ENCODE measurements around the gene MON2. TPM values are rescaled to one million over a fixed set of nuclear protein-coding genes. Genes with fewer than 3 reads are reported as not detected.

The MON2 gene
- total and polyA plus RNA-seq, 2 of the 13 experiments (the other 11 are each of a cell fraction or from before 2014, with no cell fraction given): 10.5 to 24.8 TPM

DNA sequence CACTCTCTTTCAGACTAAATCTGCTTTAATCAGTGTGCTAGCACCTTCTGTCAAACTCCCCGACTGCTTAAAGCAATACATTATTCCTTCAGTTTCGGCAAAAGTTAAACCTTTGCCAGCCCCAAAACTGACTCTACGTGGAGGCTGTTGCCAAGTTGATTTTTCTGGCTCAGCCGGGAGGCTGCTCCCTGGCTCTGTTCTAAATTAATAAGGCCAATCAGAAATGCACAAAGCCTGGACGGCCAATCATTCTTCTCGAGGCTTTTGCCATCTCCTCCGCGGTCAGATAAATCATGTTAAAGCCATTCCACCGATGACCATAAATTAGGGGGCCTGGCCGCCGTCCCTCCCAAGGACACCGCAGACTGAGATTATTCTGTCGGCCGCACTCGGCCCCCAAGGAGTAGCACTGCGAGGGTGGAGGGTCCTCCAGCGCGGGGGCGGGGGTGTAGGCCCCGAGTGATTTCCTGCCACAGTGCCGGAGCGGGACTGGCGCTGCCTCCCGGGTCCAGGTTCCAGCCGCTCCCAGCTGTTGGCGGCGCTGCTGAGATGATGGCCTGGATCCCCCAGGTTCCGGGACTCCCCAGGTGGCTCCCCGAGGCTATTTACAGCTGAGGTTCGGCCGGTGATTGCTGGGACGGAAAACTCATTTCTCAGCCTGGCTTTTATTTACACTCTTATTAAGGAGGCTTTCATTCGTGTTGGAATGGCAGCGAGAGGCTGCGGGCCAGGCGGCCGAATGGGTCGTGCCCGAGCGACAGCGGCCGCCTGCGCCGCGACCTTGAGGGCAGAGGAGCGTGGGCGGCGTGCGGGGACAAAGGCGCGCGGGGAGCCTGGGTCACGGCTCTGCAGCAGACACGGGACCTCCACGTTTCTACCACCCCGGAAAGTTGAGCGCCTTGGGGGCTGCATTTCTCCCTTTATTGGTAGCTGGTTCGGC lies 165.1 kb downstream of the MON2 start (continued):
- TF ChIP-seq, protein P1, sequence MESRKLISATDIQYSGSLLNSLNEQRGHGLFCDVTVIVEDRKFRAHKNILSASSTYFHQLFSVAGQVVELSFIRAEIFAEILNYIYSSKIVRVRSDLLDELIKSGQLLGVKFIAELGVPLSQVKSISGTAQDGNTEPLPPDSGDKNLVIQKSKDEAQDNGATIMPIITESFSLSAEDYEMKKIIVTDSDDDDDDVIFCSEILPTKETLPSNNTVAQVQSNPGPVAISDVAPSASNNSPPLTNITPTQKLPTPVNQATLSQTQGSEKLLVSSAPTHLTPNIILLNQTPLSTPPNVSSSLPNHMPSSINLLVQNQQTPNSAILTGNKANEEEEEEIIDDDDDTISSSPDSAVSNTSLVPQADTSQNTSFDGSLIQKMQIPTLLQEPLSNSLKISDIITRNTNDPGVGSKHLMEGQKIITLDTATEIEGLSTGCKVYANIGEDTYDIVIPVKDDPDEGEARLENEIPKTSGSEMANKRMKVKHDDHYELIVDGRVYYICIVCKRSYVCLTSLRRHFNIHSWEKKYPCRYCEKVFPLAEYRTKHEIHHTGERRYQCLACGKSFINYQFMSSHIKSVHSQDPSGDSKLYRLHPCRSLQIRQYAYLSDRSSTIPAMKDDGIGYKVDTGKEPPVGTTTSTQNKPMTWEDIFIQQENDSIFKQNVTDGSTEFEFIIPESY (CRISPR knock-in tag; IDR thresholded peaks at IDR 0.05): no peak
- TF ChIP-seq, protein P2, sequence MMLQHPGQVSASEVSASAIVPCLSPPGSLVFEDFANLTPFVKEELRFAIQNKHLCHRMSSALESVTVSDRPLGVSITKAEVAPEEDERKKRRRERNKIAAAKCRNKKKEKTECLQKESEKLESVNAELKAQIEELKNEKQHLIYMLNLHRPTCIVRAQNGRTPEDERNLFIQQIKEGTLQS (CRISPR knock-in tag; IDR thresholded peaks at IDR 0.05): no peak
- TF ChIP-seq, protein P3, sequence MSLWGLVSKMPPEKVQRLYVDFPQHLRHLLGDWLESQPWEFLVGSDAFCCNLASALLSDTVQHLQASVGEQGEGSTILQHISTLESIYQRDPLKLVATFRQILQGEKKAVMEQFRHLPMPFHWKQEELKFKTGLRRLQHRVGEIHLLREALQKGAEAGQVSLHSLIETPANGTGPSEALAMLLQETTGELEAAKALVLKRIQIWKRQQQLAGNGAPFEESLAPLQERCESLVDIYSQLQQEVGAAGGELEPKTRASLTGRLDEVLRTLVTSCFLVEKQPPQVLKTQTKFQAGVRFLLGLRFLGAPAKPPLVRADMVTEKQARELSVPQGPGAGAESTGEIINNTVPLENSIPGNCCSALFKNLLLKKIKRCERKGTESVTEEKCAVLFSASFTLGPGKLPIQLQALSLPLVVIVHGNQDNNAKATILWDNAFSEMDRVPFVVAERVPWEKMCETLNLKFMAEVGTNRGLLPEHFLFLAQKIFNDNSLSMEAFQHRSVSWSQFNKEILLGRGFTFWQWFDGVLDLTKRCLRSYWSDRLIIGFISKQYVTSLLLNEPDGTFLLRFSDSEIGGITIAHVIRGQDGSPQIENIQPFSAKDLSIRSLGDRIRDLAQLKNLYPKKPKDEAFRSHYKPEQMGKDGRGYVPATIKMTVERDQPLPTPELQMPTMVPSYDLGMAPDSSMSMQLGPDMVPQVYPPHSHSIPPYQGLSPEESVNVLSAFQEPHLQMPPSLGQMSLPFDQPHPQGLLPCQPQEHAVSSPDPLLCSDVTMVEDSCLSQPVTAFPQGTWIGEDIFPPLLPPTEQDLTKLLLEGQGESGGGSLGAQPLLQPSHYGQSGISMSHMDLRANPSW (CRISPR knock-in tag; IDR thresholded peaks at IDR 0.05; ENCODE audit: borderline replicate concordance): no peak
- TF ChIP-seq, protein P4, sequence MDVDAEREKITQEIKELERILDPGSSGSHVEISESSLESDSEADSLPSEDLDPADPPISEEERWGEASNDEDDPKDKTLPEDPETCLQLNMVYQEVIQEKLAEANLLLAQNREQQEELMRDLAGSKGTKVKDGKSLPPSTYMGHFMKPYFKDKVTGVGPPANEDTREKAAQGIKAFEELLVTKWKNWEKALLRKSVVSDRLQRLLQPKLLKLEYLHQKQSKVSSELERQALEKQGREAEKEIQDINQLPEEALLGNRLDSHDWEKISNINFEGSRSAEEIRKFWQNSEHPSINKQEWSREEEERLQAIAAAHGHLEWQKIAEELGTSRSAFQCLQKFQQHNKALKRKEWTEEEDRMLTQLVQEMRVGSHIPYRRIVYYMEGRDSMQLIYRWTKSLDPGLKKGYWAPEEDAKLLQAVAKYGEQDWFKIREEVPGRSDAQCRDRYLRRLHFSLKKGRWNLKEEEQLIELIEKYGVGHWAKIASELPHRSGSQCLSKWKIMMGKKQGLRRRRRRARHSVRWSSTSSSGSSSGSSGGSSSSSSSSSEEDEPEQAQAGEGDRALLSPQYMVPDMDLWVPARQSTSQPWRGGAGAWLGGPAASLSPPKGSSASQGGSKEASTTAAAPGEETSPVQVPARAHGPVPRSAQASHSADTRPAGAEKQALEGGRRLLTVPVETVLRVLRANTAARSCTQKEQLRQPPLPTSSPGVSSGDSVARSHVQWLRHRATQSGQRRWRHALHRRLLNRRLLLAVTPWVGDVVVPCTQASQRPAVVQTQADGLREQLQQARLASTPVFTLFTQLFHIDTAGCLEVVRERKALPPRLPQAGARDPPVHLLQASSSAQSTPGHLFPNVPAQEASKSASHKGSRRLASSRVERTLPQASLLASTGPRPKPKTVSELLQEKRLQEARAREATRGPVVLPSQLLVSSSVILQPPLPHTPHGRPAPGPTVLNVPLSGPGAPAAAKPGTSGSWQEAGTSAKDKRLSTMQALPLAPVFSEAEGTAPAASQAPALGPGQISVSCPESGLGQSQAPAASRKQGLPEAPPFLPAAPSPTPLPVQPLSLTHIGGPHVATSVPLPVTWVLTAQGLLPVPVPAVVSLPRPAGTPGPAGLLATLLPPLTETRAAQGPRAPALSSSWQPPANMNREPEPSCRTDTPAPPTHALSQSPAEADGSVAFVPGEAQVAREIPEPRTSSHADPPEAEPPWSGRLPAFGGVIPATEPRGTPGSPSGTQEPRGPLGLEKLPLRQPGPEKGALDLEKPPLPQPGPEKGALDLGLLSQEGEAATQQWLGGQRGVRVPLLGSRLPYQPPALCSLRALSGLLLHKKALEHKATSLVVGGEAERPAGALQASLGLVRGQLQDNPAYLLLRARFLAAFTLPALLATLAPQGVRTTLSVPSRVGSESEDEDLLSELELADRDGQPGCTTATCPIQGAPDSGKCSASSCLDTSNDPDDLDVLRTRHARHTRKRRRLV (CRISPR knock-in tag; IDR thresholded peaks at IDR 0.05): peak; percentile 35; the same call in 1 of the 2 replicates
- TF ChIP-seq HNF4A (CRISPR knock-in tag; IDR thresholded peaks at IDR 0.05) (peak; percentile 24; the same call in 1 of the 2 replicates), ZSCAN30 (CRISPR knock-in tag; IDR thresholded peaks at IDR 0.05) (no peak), SALL1 (CRISPR knock-in tag; IDR thresholded peaks at IDR 0.05) (peak; percentile 58; the same call in 1 of the 2 replicates), ZIK1 (CRISPR knock-in tag; IDR thresholded peaks at IDR 0.05; ENCODE audit: borderline replicate concordance, low read depth) (no peak; the same call in 1 of the 2 replicates), ZNF790 (CRISPR knock-in tag; IDR thresholded peaks at IDR 0.05; ENCODE audit: borderline replicate concordance) (peak; percentile 77; the same call in 1 of the 2 replicates), RXRA (CRISPR knock-in tag; IDR thresholded peaks at IDR 0.05) (no peak), ZNF776 (CRISPR knock-in tag; IDR thresholded peaks at IDR 0.05) (0 out of 2 replicates have a peak, but pooled peaks have one; percentile 74)
- TF ChIP-seq, protein P5, sequence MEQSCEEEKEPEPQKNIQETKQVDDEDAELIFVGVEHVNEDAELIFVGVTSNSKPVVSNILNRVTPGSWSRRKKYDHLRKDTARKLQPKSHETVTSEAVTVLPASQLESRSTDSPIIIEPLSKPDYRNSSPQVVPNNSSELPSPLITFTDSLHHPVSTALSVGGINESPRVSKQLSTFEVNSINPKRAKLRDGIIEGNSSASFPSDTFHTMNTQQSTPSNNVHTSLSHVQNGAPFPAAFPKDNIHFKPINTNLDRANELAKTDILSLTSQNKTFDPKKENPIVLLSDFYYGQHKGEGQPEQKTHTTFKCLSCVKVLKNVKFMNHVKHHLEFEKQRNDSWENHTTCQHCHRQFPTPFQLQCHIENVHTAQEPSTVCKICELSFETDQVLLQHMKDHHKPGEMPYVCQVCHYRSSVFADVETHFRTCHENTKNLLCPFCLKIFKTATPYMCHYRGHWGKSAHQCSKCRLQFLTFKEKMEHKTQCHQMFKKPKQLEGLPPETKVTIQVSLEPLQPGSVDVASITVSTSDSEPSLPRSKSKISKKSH (CRISPR knock-in tag; IDR thresholded peaks at IDR 0.05; ENCODE audit: borderline replicate concordance): no peak
- TF ChIP-seq, protein P6, sequence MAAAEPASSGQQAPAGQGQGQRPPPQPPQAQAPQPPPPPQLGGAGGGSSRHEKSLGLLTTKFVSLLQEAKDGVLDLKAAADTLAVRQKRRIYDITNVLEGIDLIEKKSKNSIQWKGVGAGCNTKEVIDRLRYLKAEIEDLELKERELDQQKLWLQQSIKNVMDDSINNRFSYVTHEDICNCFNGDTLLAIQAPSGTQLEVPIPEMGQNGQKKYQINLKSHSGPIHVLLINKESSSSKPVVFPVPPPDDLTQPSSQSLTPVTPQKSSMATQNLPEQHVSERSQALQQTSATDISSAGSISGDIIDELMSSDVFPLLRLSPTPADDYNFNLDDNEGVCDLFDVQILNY (CRISPR knock-in tag; conservative IDR thresholded peaks at IDR 0.05): no peak
